T-cell (primary cell): Measurements from ENCODE around the gene EIF3I. TPM values are rescaled to one million over a fixed set of nuclear protein-coding genes. Genes with fewer than 3 reads are reported as not detected.

Source experiments
- ATAC-seq, 4 experiments: fragments of 200-7000 bp in 3 of 4; fragments of 150-1000 bp in 1 of 4; cut with Tn5 transposase; replicated peaks in 1 of 4; 1 replicate in 3 of 4; 2 replicates in 1 of 4; pipeline ENCODE4 v1.10.0; 2021; ENCODE audit warnings: moderate library complexity in 3 of 4, mild to moderate bottlenecking in 2 of 4, moderate number of reproducible peaks in 1 of 4
- CTCF ChIA-PET, 2 donors: fragments of 300-600 bp; sonication (Branson Sonifier 250); formaldehyde crosslinking; loops; one replicate each; lab custom pipeline; 2022; ENCODE audit warnings: antibody characterized with exemption in 2 of 2; lab: Charles Lee
- POLR2A ChIA-PET, 2 donors: fragments of 300-600 bp; sonication (Branson Sonifier 250); formaldehyde crosslinking; loops; one replicate each; lab custom pipeline; 2022; ENCODE audit warnings: antibody characterized with exemption in 2 of 2; lab: Charles Lee
- DNase-seq, 35 experiments: peaks; one replicate each; pipeline versions ENCODE4 v3.0.0 to v3.0.0-alpha.2; 2013 to 2023
- H3K27ac ChIP-seq: one replicate; pipeline ENCODE4 v1.5.1; 2013; ENCODE audit warnings: low read length
- H3K27me3 ChIP-seq, 2 experiments: replicated peaks in 1 of 2; 1 replicate in 1 of 2; 2 replicates in 1 of 2; pipeline versions ENCODE4 v1.6.1 to v1.7.0; 2013; ENCODE audit warnings: low read length in 1 of 2, mixed read lengths in 1 of 2; ENCODE audit not compliant: control insufficient read depth in 2 of 2, insufficient read depth in 2 of 2; ENCODE audit errors: extremely low read depth in 1 of 2
- H3K36me3 ChIP-seq, 2 donors: 1 replicate in 1 of 2; 2 replicates in 1 of 2; pipeline versions ENCODE4 v1.6.1 to v1.7.0; 2013; ENCODE audit warnings: low read length in 1 of 2; ENCODE audit not compliant: control insufficient read depth in 2 of 2, insufficient read depth in 1 of 2; ENCODE audit errors: extremely low read depth in 1 of 2
- H3K4me1 ChIP-seq, 2 experiments: 1 replicate in 1 of 2; 2 replicates in 1 of 2; pipeline versions ENCODE4 v1.6.1 to v1.7.0; 2013; ENCODE audit warnings: low read length in 2 of 2, mixed read lengths in 1 of 2; ENCODE audit not compliant: insufficient read depth in 2 of 2, control insufficient read depth in 1 of 2; ENCODE audit errors: extremely low read depth in 1 of 2
- H3K4me3 ChIP-seq, 2 donors: 1 replicate in 1 of 2; 2 replicates in 1 of 2; pipeline versions ENCODE4 v1.5.1 to v1.7.0; 2013; ENCODE audit warnings: mild to moderate bottlenecking in 2 of 2, low read length in 1 of 2, moderate library complexity in 1 of 2; ENCODE audit not compliant: control insufficient read depth in 1 of 2; ENCODE audit errors: extremely low read depth in 1 of 2
- H3K9me3 ChIP-seq: 2 replicates; pipeline ENCODE4 v1.7.0; 2013
- H3K27ac Mint-ChIP-seq, 2 donors: one replicate each; pipeline ENCODE4 v1.8.0; 2020 to 2021; ENCODE audit warnings: mild to moderate bottlenecking in 2 of 2, mixed read lengths in 2 of 2
- H3K27me3 Mint-ChIP-seq, 2 donors: one replicate each; pipeline ENCODE4 v1.8.0; 2021 to 2022; ENCODE audit warnings: mixed read lengths in 2 of 2
- H3K36me3 Mint-ChIP-seq: one replicate; pipeline ENCODE4 v1.8.0; 2021; ENCODE audit warnings: mixed read lengths
- H3K4me1 Mint-ChIP-seq, 3 donors: one replicate each; pipeline ENCODE4 v1.8.0; 2020 to 2022; ENCODE audit warnings: mixed read lengths in 3 of 3, mild to moderate bottlenecking in 1 of 3
- H3K4me3 Mint-ChIP-seq, 3 donors: one replicate each; pipeline ENCODE4 v1.8.0; 2020 to 2022; ENCODE audit warnings: mild to moderate bottlenecking in 3 of 3, mixed read lengths in 3 of 3, moderate library complexity in 3 of 3
- H3K9me3 Mint-ChIP-seq, 3 donors: one replicate each; pipeline ENCODE4 v1.8.0; 2020 to 2022; ENCODE audit warnings: mixed read lengths in 3 of 3
- WGBS: methylation state at CpG from one replicate; pipeline ENCODE4 v1.1.5; 2013; ENCODE audit warnings: missing lambda C conversion rate; ENCODE audit not compliant: insufficient coverage; 5-methylcytosine and 5-hydroxymethylcytosine counted together
- total RNA-seq, 35 experiments: library from RNA in 6 of 35; stranded (reverse) in 6 of 35; fragments of 120-200 nt in 1 of 35; gene quantifications; one replicate each; pipeline versions ENCODE4 v1.2.1 to v1.2.4 and lab custom pipeline; 2013 to 2026

EIF3I gene
- total RNA-seq, 5 donors from 2014 or later (not counting 1 experiment from before 2014, with no cell fraction given) = 94.9 to 117 (median 98.4) TPM

GRCh38 chr1:32199717-32200072 is 22.5 kb upstream of the EIF3I start:
- ATAC-seq (no peak), DNase-seq (no peak)
- H3K27me3 Mint-ChIP-seq = no peaks in the 10 kb centered on the region
- H3K36me3 Mint-ChIP-seq = peaks cover 13% of the 10 kb centered on the region
- POLR2A ChIA-PET = no interaction called here
- Histone ChIP-seq H3K9me3 (no peaks in the 10 kb centered on the region), H3K36me3 (peaks cover 8 to 22% of the 10 kb centered on the region in 2 donors), H3K4me1 (peaks cover 28 to 67% of the 10 kb centered on the region in 2 experiments), H3K27ac (peak overlapping the region; percentile 93), H3K4me3 (no peak overlapping the region), H3K27me3 (no peaks in the 10 kb centered on the region)
- peaks cover 62 to 79% (median 68%) of the 10 kb centered on the region in 3 donors for H3K4me1 Mint-ChIP-seq
- CTCF ChIA-PET = no interaction called here
- WGBS = 100% methylated on average over 2 of the region's 6 CpGs
- H3K9me3 Mint-ChIP-seq = no peaks in the 10 kb centered on the region
- H3K4me3 Mint-ChIP-seq = peak overlapping the region; percentile 85 to 91 (median 89)
- peak overlapping the region in 1 of 2 donors; percentile 79 for H3K27ac Mint-ChIP-seq

- Histone ChIP-seq H3K4me1 (peaks cover 27 to 66% of the 10 kb centered on the region in 2 experiments), H3K27me3 (no peaks in the 10 kb centered on the region), H3K9me3 (no peaks in the 10 kb centered on the region), H3K4me3 (peak within 1 kb of the TSS; percentile 78 to 91), H3K27ac (peak within 1 kb of the TSS; percentile 93), H3K36me3 (peaks cover 3 to 15% of the 10 kb centered on the region in 2 donors)
- ATAC-seq (peak; percentile 49 to 57 (median 53)), DNase-seq (peak; percentile 18 to 71 (median 42))
- ChIA-PET CTCF (interaction anchor here in 1 of 2 donors (0.7 to 1.2 kb wide), 4 partner anchors 48 to 806 kb away, joined by 3 to 5 read pairs (median 4); no protein-coding TSS in a partner anchor), POLR2A (interaction anchor here in 1 of 2 donors (0.5 to 0.6 kb wide), 2 partner anchors 102 to 765 kb away, joined by 3 to 7 read pairs; no protein-coding TSS in a partner anchor)
- Mint-ChIP-seq H3K9me3 (no peaks in the 10 kb centered on the region), H3K27ac (peak within 1 kb of the TSS; percentile 89 to 93), H3K4me3 (peak within 1 kb of the TSS; percentile 85 to 91 (median 89)), H3K4me1 (peaks cover 60 to 74% (median 61%) of the 10 kb centered on the region in 3 donors), H3K27me3 (no peaks in the 10 kb centered on the region), H3K36me3 (peaks cover 7% of the 10 kb centered on the region)
- 0% methylated on average over 17 of the region's 34 CpGs for WGBS
Measured at GRCh38 chr1:32200226-32201010, 21.8 kb upstream of the EIF3I start, which contains the start of gene CCDC28B. Gene CCDC28B (plus strand): TSS chr1:32200595. CDS start chr1:32201936, 1,341 bp downstream.

- H3K27ac Mint-ChIP-seq = peak overlapping the region; percentile 89 to 93
- H3K36me3 Mint-ChIP-seq = peaks cover 4% of the 10 kb centered on the region
- H3K27me3 ChIP-seq = no peaks in the 10 kb centered on the region
- peak overlapping the region; percentile 85 to 91 (median 89) for H3K4me3 Mint-ChIP-seq
- ChIA-PET POLR2A (interaction anchor here in 1 of 2 donors (0.5 kb wide), 1 partner anchor 153 kb away, joined by 7 read pairs; no protein-coding TSS in a partner anchor), CTCF (interaction anchor here in 1 of 2 donors (0.7 to 1.2 kb wide), 4 partner anchors 47 to 806 kb away, joined by 3 to 5 read pairs (median 4); no protein-coding TSS in a partner anchor)
- H3K4me1 Mint-ChIP-seq = peaks cover 58 to 74% (median 58%) of the 10 kb centered on the region in 3 donors
- peak overlapping the region; percentile 93 for H3K27ac ChIP-seq
- ATAC-seq = peak; percentile 66 to 75 (median 70)
- under 1% methylated on average over 13 of the region's 26 CpGs for WGBS
- no peaks in the 10 kb centered on the region for H3K27me3 Mint-ChIP-seq
- DNase-seq = peak; percentile 64 to 86 (median 76)
- H3K9me3 Mint-ChIP-seq = no peaks in the 10 kb centered on the region
- H3K36me3 ChIP-seq = peaks cover 0 to 10% of the 10 kb centered on the region in 2 donors
- H3K4me3 ChIP-seq = peak overlapping the region; percentile 78 to 91
- H3K9me3 ChIP-seq = no peaks in the 10 kb centered on the region
- H3K4me1 ChIP-seq = peaks cover 20 to 66% of the 10 kb centered on the region in 2 experiments
Measured at GRCh38 chr1:32201011-32201855, 21.0 kb upstream of the EIF3I start.

- ChIA-PET CTCF (interaction anchor here in 1 of 2 donors (1.2 to 1.5 kb wide), 2 partner anchors 11 to 12 kb away, joined by 3 to 5 read pairs; no protein-coding TSS in a partner anchor), POLR2A (no interaction called here)
- 84% methylated on average over 8 of the region's 26 CpGs for WGBS
- Mint-ChIP-seq H3K4me1 (peaks cover 37 to 60% (median 37%) of the 10 kb centered on the region in 3 donors), H3K36me3 (no peaks in the 10 kb centered on the region), H3K4me3 (peak overlapping the region; percentile 82 to 85 (median 84)), H3K27me3 (no peaks in the 10 kb centered on the region), H3K27ac (no peak overlapping the region), H3K9me3 (no peaks in the 10 kb centered on the region)
- Histone ChIP-seq H3K4me3 (peak overlapping the region; percentile 76 to 80), H3K36me3 (peaks cover 0 to 10% of the 10 kb centered on the region in 2 donors), H3K27me3 (no peaks in the 10 kb centered on the region), H3K9me3 (no peaks in the 10 kb centered on the region), H3K27ac (peak overlapping the region; percentile 30), H3K4me1 (peaks cover 13 to 59% of the 10 kb centered on the region in 2 experiments)
- DNase-seq (no peak), ATAC-seq (no peak)
Measured at GRCh38 chr1:32204943-32205361, 17.3 kb upstream of the EIF3I start.

GRCh38 chr1:32205401-32206370 is 16.5 kb upstream of the EIF3I start, which contains the start of gene IQCC:
Gene IQCC (plus strand): TSS chr1:32205671. CDS start chr1:32205682, 11 bp downstream.
- peaks cover 32 to 55% (median 32%) of the 10 kb centered on the region in 3 donors for H3K4me1 Mint-ChIP-seq
- peaks cover 0 to 10% of the 10 kb centered on the region in 2 donors for H3K36me3 ChIP-seq
- H3K9me3 ChIP-seq = no peaks in the 10 kb centered on the region
- H3K4me3 ChIP-seq = peak within 1 kb of the TSS; percentile 76 to 80
- POLR2A ChIA-PET = interaction anchor here (0.6 to 0.8 kb wide), 4 partner anchors 10 to 71 kb away, joined by 3 to 12 read pairs (median 3); no protein-coding TSS in a partner anchor
- peaks cover 11 to 52% of the 10 kb centered on the region in 2 experiments for H3K4me1 ChIP-seq
- peak within 1 kb of the TSS; percentile 39 to 46 for H3K27ac Mint-ChIP-seq
- WGBS = 5% methylated on average over 60 of the region's 77 CpGs
- DNase-seq = peak; percentile 63 to 93 (median 80)
- CTCF ChIA-PET = interaction anchor here in 1 of 2 donors (0.6 to 1.5 kb wide), 4 partner anchors 10 to 85 kb away, joined by 3 to 5 read pairs (median 3); no protein-coding TSS in a partner anchor
- H3K9me3 Mint-ChIP-seq = no peaks in the 10 kb centered on the region
- peak within 1 kb of the TSS; percentile 82 to 85 (median 84) for H3K4me3 Mint-ChIP-seq
- no peaks in the 10 kb centered on the region for H3K27me3 ChIP-seq
- peak; percentile 61 to 73 (median 70) for ATAC-seq
- no peaks in the 10 kb centered on the region for H3K36me3 Mint-ChIP-seq
- no peaks in the 10 kb centered on the region for H3K27me3 Mint-ChIP-seq
- H3K27ac ChIP-seq = peak within 1 kb of the TSS; percentile 44
